NCI-H2171 (cell line): ENCODE data around the gene SHPK.
"Not testable (repeated sequence)": the region's sequence is repeated elsewhere in the genome, so short reads cannot be mapped to it uniquely, and the experiment has no call there.

Experiments
- DNase-seq: peaks from one replicate; lab custom pipeline; 2025; lab: John Stamatoyannopoulos, UW

Gene SHPK

DNA sequence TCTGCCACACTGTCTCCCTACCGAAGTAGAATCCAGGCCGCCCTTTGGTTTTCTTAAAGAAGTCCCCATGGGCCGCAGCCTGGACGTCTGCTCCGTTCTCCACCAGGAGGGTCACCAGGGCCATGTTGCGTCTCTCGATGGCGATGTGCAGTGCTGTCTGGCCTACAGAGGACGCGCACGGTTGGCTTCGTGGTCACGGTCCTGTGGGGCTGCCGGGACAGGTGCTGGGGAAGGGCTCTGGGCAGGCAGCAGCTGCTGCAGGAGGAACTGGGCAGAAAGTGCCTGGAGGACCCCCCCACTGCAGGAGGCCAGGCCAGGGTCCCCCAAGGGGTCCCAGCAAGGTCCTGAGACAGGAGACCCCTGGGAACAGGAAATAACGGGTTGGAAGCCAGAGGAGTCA, 45.8 kb downstream of the SHPK start:
- DNase-seq, result no peak

DNA sequence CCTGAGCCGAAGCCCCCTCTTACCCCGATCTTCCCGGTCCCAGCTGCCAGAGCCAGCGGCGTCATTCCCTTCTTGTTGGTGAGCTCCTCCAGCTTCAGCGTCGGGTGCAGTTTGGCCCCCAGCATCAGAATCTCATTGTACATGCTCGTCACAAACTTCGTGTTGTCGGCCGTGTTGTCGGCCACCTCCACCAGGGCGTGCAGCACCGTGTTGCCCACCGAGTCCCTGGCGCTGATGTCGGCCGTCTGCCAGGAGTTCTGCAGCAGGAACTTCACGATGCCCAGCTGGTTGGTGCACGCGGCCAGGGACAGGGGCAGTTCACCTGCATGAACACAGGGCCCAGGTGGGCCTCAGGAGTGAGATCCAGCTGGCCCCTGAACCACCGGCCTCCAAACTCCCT, 46.3 kb downstream of the SHPK start:
- DNase-seq, result no peak

DNA sequence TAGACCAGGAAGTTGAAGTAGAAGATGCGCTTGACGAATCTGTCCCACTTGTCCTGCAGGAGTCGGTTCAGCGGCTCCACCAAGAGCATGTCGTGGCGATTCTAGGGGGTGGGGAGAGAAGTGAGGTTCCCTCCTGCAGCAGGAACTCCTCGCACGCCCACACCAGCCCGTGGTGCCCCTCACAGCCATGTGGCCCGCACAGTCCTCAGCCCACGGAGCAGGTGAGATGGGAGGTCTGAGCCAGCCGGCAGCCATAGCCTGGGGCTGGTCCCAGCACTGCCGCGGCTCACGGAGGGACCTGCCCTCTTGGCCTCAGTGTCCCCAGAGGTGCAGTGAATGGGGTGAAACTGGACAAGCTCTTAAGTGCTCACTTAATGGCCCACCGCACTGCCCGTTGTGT, 50.2 kb downstream of the SHPK start:
- no peak for DNase-seq

DNA sequence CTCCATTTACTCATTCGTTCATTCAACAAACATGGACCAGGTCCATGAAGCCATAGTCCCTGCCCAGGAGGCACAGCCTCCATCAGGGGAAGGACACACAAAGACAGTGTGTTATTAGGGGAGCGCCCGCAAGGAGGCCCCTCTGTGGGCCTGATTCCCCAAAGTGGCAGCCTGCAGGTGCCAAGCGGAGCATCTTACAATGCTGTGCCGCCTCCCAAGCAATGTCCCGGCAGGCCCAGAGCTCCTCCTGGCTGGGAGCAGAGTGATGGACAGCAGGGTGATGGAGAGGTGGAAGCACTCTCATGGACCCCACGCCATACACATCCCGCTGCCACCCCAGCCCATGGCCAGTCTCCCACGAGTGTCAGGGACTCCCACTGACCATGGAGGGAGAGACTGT, 52.6 kb downstream of the SHPK start:
- no peak for DNase-seq

DNA sequence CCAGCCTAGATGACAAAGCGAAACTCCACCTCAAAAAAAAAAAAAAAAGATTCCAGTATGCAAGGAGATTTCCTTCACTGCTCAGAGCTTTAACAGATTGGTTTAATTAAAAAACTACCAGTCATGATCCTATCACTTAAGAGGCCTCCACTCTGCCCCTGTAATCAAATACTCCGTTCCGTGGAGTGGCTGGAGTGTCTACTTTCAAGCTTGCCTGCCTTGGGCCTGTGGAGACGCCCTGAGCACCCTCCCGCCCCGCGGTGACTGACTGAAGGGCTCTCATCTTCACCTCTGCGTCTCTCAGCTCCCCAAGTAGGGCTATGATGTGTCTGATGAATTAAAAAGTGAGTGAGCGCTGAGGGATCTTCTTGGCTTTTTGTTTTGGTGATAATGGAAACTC, 53.1 kb downstream of the SHPK start:
- no peak for DNase-seq

DNA sequence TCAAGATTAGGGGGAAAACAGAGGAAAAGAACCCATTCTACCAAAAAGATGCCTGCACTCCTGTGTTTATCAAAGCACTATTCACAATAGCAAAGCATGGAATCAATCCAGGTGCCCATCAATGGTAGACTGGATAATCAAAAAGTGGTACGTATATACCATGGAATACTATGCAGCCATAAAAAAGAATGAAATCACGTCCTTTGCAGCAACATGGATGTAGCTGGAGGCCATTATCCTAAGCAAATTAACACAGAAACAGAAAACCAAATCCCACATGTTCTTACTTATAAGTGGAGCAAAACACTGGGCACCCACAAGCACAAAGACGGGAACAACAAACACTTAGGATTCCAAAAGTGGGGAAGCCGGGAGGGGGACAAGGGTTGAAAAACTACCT, 57.4 kb downstream of the SHPK start:
- not testable (repeated sequence) for DNase-seq

DNA sequence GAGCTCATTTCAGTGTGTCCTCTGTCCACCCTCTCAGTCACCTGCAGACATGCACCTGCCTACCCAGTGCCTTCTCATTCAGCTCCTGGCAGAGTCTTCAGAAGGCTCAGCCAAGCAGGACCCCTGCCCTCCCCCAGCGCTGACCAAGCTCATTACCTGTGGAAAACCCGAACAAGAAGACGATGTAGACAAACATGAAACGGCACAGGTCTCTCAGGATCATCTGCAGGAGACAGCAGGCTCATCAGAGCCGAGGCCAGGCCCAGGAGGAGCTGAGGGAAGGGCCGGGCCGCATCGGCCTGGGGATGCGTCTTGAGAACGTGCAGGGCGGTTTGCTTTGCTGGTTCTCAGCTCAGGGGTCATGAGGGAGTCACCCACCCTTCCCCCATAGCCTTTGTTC, 59.1 kb downstream of the SHPK start:
- DNase-seq, result no peak

DNA sequence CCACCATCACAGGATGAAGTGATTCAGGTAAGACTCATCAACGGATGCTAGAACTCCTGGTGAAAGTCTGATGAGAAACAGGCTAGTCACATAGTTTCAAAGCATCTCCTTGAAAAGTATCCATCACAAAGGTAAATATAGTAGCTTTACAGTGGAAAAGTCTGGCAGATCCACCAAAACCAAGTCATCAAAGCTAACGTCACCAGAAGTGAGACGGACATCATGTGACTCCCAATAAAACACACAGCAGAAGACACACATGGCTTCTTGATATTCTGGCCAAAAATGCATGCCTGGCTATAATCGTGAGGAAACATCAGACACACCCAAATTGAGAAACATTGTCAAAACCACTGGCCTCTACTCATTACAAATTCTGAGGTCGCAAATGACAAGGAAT, 60.5 kb downstream of the SHPK start:
- DNase-seq, result no peak

DNA sequence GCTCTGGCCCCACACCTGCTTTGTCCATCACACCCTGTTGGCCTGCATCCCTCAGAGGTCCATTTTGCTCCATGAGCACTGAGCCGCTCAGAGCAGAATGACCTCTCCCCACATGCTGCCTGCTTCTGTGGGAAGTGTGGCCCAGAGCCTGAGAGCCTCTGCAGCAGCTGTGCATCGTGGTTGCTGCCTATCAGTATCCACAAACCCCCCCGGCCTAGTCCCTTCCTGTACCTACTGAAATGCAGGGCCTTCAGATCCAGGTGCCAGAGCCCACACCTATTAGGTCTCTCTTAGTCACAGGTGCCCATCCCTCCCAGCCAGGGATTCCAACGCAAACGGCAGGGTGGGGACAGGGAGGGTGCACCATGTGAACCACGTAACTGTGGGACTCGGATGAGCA, 61.8 kb downstream of the SHPK start:
- DNase-seq, result no peak

DNA sequence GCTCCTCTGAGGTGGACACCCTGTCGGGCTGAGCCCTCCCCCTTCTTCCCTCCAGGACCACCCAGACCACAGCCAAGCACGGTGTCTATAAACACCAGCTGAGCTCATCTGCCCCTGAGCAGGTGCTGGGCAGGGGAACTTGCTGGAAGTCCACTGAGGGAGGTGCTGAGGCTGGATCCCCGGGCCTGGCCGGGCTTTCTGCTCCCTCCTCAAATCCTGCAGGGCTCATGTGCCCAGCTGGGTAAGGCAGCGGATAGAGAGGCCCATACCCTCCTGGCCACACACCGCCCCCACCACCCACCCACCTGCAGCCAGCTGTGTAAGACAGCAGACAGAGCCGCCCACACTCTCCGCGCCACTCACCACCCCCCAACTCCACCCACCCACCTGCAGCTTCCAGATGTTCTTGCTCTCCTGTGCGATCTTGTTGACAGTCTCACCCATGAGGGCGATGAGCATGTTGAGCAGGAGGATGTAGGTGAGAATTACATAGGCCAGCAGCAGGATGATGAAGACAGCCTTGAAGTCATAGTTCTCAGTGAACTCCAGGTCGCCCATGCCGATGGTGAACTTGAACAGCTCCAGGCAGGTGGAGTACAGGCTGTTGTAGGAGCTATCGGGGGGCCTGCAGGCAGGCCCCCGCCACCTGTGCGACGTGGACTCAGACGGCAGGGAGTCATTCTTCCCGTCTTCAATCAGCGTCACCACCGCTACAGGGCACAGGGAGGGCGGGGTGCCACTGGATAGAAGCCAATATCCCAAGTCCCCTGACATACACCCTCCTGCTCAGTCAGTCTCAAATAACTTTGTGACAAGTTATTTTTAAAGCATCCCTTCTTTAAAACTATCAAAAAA, 62.6 kb downstream of the SHPK start:
- DNase-seq, result no peak

DNA sequence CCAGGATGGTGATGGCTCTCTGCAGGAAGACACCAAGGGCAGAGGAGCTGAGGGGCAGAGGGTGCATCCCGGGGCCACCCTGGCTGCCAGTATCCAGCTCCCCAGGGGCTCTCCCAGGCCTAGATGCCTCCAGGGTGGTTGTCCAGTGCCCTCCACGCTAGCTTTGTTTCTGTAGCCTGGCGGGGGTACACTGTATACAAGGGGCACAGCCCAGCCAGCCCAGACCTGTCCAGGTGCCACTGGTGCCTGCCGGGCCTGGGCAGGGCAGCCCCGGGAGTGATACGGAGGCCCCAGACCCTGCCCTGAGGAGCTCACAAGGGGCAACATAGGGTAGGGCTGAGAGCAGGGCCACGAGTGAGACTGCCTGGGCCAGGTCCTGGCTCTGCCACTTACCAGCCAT, 63.8 kb downstream of the SHPK start:
- no peak for DNase-seq

DNA sequence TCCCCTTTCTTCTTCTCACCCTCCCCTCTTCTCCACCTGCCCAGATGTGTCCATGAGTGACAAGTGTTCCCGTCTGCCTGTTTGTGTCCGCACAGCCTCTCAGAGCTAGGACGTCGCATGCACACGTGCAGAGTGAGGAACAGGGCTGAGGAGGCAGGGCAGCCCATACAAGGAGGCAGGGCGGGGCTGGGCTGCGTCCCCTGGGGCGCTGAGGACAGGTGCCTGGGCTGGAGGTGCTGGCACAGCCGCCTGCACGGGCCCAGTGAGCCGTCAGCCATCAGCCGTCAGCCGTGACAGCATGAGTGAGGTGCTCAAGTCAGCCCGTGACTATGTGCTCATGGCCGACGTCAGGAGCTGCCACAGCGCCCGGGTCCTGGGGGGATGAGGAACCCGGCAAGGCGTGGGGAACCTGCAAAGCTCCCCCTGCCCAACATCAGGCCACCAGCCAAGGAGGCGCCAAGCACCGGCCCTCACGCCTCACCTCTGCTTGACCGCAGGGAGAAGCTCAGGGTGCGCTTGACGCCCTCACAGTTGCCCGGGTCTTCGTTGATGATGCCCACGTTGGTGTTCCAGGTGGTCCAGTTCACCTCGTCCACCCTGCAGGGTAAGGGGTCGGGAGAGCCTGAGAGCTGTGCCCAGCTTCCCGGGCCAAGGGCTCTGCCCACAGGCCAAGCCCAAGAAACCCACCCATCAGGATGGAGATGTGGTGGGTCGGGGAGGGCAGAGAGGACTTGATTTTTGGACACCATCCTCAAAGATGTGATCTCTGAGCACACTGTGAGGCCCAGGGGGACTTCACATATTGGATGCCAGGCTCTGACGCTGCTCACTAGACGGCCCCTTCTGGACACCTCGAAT, 64.8 kb downstream of the SHPK start:
- no peak for DNase-seq

DNA sequence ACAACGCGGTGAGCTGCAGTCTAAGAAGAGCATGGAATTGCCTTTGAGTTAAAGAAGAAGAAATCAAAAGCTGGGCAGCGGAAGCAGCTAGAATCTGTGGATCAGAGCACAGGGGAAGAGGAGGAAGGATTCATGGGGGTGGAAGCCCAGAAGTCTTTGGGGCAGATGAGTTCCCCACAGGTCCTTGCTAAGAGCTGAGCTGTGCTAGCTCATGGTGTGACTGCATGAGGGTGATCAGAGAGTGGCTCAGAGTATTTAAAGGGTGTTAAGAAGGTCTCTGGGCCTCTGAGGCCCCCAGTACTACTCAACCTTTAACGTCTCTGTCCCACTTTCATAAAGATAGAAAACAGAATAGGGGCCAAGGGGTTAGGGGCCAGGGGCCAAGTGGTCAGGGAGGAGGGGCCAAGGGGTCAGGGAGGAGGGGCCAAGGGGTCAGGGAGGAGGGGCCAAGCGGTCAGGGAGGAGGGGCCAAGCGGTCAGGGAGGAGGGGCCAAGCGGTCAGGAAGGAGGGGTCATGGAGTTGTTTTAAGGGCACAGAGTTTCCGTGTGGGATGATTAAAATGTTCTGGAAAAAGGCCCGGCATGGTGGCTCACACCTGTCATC, 66.4 kb downstream of the SHPK start:
- DNase-seq, result no peak

DNA sequence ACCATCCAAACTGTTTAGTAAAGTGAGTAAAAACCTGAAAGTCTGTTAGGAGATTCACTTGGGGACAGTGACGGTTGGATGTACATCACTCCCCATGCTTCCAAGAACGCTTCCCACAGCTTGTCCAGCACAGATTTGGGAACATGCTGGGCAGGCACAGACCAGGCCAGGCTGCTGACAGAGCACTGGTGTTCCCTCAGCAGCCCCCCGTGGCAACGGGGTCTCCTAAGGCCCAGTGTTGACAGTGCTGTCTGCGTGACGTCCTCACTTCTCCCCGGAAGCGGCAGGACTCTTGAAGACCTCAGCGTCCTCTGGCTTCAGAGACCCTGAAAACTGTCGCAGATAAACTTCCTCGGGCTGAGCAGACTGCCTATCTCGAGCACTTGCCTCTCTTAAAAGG, 69.5 kb downstream of the SHPK start:
- DNase-seq, result no peak

DNA sequence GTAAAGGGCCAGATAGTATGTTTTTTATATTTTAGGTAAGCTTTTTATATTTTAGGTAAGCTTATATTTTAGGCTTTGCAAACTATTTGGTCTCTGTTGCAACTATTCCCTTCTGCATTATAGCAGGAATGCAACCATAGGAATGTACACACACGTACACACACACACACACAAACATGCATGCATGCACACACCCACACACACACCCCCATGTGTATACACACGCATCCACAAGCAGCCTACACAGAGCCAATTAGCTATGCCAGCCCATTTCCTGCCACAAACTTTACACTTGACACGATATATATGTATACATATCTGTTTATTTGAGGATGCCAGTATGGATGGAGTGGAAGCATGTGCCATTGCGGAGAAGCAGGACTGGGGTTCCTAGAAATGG, 70.9 kb downstream of the SHPK start:
- DNase-seq, result no peak

DNA sequence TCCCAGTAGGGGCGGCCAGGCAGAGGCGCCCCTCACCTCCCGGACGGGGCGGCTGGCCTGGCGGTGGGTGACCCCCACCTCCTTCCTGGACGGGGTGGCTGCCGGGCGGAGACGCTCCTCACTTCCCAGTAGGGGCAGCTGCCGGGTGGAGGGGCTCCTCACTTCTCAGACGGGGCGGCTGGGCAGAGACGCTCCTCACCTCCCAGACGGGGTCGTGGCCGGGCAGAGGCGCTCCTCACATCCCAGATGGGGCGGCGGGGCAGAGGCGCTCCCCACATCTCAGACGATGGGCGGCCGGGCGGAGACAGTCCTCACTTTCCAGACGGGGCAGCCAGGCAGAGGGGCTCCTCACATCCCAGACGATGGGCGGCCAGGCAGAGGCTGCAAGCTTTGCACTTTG, 71.8 kb downstream of the SHPK start:
- not testable (repeated sequence) for DNase-seq

DNA sequence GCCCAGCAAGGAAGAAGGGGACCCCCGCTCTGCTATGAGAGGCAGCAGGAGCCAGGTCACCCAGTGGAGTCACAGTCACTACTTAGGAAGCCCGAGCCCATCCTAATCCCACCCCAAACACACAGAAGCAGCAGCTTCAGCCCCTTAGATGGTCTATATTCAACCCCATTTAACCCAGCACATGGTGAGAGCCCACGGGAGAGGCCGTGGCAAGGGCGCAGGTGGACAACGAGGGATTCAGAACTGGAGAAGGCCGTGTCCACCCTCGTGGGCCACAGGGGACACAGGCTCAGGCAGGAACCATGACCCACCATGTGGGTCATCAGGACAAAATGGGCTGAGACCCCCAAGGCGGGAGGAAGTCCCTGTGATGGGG, 76.8 kb downstream of the SHPK start:
- no peak for DNase-seq

DNA sequence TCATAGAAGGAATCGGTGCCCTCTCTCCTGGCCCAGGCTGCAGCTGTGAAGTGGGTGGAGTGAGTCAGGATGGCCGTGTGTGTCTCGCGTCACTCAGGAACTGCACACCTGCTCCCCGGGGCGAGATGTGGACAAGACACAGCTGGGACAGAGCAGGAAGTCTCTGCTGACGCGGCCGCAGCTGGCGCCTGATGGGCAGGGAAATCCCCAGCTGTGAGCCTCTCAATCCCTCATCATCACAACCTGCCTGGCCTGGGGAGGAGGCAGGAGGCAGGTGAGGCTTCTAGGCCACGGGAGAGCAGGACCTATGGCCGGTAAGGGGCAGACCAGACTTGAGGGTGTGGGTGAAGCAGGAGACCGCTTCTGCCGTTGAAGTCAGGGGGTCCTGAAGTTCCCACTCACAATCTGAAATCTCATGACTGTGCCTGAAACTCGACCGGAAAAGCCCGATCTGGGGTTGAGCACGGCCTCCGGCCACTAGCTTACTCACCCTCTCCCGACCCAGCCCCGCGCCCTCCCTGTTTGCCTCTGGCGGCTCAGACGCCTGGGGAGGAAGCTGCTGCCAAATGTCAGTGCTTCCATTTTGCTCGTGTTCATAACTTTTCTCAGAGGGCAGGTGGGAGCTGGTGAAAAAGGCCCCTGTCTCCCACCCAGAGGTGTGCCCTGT, 77.3 kb downstream of the SHPK start:
- DNase-seq, result no peak
